Retinal pigment epithelial cell (primary cell): Measurements from ENCODE around the gene ZNF91.
"Not testable (repeated sequence)": the region's sequence is repeated elsewhere in the genome, so short reads cannot be mapped to it uniquely, and the experiment has no call there.

Experiments
- DNase-seq: peaks from one replicate; pipeline ENCODE4 v3.0.0-alpha.2; 2010; ENCODE audit warnings: low read depth
- H3K4me3 ChIP-seq: 2 replicates; pipeline ENCODE4 v1.5.1; 2011; ENCODE audit warnings: mild to moderate bottlenecking, low read length, control low read depth, moderate library complexity
- CTCF ChIP-seq: conservative IDR thresholded peaks from 2 replicates; pipeline ENCODE4 v1.5.1; 2011; ENCODE audit warnings: low read depth, low read length, control low read depth, inconsistent platforms

ZNF91 gene

DNA sequence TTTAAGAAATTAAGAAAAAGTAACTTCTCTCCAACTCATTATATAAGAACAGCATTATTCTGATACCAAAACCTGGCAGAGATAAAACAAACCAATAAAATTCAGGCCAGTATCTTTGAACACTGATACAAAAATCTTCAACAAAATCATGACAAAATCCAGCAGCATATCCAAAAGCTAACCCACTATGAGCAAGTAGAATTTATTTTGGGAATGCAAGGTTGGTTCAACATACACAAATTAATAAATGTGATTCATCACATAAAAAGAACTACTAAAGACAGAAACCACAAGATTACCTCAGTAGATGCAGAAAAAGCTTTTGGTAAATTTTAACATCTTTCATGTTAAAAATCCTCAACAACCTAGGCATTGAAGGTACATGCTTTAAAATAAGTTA, 12.3 kb downstream of the ZNF91 start:
- H3K4me3 ChIP-seq = no peak overlapping the region
- no peak for DNase-seq
- TF ChIP-seq CTCF = no peak

DNA sequence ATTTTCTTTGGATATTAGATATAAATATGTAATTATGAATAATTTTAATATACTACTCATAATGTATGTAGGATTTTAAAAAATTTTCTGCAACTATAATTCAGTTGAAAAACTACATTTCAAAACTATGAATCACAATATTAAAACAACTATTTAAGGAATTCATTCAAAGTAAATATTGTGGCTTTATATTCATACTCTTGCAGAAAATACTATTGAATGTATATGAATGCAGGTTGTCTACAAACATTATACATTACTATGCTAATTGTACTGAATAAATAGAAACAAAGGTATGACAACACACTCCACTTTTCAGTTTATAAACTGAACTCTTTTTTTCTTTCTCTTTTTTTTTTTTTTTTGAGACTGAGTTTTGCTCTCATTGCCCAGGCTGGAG, 14.2 kb downstream of the ZNF91 start:
- no peak for DNase-seq
- TF ChIP-seq CTCF = no peak
- H3K4me3 ChIP-seq = no peak overlapping the region

- not testable (repeated sequence) for DNase-seq, H3K4me3 ChIP-seq
Observed at GRCh38 chr19:23379671-23380070, 15.6 kb downstream of the ZNF91 start.

DNA sequence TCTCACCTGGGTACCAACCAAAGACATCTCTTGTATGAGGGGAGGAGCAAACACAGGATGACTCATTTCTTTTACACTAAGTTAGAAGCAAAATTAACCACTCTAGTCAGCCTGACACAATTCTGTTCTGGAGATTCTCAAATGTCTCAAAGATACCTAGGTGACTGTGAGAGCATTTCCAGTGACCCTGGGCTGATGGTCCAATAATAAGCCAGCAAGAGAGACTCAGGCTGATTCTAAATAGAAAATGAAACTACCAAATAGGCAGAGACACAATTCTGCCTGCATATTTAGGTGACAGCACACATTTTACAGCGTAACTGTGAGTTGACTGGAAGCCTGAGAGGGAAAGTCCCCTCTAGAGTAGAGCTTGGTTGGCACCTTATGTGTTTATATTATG, 16.3 kb downstream of the ZNF91 start:
- DNase-seq = no peak
- H3K4me3 ChIP-seq = no peak overlapping the region
- no peak for TF ChIP-seq CTCF

GRCh38 chr19:23377276-23377675, 18.0 kb downstream of the ZNF91 start:
- TF ChIP-seq CTCF = no peak
- no peak overlapping the region for H3K4me3 ChIP-seq
- DNase-seq = no peak

- DNase-seq = no peak
- H3K4me3 ChIP-seq = no peak overlapping the region
- TF ChIP-seq CTCF = no peak
Observed at GRCh38 chr19:23366437-23366836, 28.8 kb downstream of the ZNF91 start.

DNA sequence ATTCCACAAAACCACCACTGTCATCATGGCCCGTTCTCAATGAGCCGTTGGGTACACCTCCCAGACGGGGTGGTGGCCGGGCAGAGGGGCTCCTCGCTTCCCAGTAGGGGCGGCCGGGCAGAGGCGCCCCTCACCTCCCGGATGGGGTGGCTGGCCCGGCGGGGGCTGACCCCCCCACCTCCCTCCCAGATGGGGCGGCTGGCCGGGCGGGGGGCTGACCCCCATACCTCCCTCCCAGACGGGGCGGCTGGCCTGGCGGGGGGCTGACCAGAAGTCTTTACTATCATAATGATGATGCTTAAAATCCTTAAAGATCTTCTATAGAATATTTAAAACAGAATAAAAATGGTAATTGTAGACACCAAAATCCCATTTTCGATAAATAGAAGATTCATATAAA, 29.2 kb downstream of the ZNF91 start:
- DNase-seq, H3K4me3 ChIP-seq: not testable (repeated sequence)

- no peak overlapping the region for H3K4me3 ChIP-seq
- TF ChIP-seq CTCF = no peak
Observed at GRCh38 chr19:23365222-23365621, 30.0 kb downstream of the ZNF91 start.

GRCh38 chr19:23361843-23362242, 33.4 kb downstream of the ZNF91 start:
- H3K4me3 ChIP-seq = not testable (repeated sequence)

More at GRCh38 chr19:23365222-23365621, 30.0 kb downstream of the ZNF91 start:
- no peak for DNase-seq

More at GRCh38 chr19:23361843-23362242, 33.4 kb downstream of the ZNF91 start:
- not testable (repeated sequence) for DNase-seq
